Frontal cortex (tissue), 1 donor: ENCODE data around the gene TNS1. TPM values are rescaled to one million over a fixed set of nuclear protein-coding genes. Genes with fewer than 3 reads are reported as not detected.

Experiments
- small RNA-seq: library from RNA; depleted of rRNA; stranded (forward); fragments of <200 nt; gene quantifications from one replicate; pipeline ENCODE3, GENCODE V24; 2014
- total RNA-seq: library from RNA; depleted of rRNA; stranded (reverse); fragments of >200 nt; gene quantifications from one replicate; pipeline ENCODE4 v1.2.3, GENCODE V29; 2014

The TNS1 gene
- total RNA-seq, 1 donor from 2014 or later: 3.7 TPM

Small RNA genes within 50 kb of the gene (small RNA-seq; reads per million reads assigned to genes)
- not detected for gene MIR6809

Other genes starting within 250 kb of the TNS1 start
- gene RUFY4, start 66.3 kb upstream of the TNS1 start, total RNA-seq: not detected
- gene CXCR2, start 123.0 kb upstream of the TNS1 start, total RNA-seq: under 0.01 TPM
- gene CXCR1, start 164.0 kb upstream of the TNS1 start, total RNA-seq: under 0.01 TPM
- 139 TPM for gene ARPC2, start 214.2 kb upstream of the TNS1 start, total RNA-seq